ENCODE data around the gene SMYD3.
A peak's percentile ranks its signal among the peaks of the same experiment; 100 is the strongest.

- TF ChIP-seq MXI1 (conservative IDR thresholded peaks at IDR 0.05; ENCODE audit: poor library complexity, severe bottlenecking) (no peak), POLR2AphosphoS5 (IDR thresholded peaks at IDR 0.05) (peak; percentile 23), CTCF (IDR thresholded peaks at IDR 0.05; ENCODE audit: poor library complexity, severe bottlenecking) (no peak), SMC3 (conservative IDR thresholded peaks at IDR 0.05; ENCODE audit: poor library complexity) (no peak), EP300 (conservative IDR thresholded peaks at IDR 0.05; ENCODE audit: poor library complexity, severe bottlenecking) (peak; percentile 79), REST (IDR thresholded peaks at IDR 0.05; ENCODE audit: borderline replicate concordance) (no peak), EZH2 (IDR thresholded peaks at IDR 0.05; ENCODE audit: borderline replicate concordance, insufficient read depth, low read length, poor library complexity, severe bottlenecking) (no peak), RAD21 (conservative IDR thresholded peaks at IDR 0.05) (no peak), TAF1 (IDR thresholded peaks at IDR 0.05; ENCODE audit: low read depth) (no peak)
Observed at GRCh38 chr1:246208105-246208504, 299.0 kb downstream of the SMYD3 start.

Measured in neural cell (in vitro differentiated cells).